Sigmoid colon (tissue), 7 donors: ENCODE data around the gene STK17B. TPM values are rescaled to one million over a fixed set of nuclear protein-coding genes. Genes with fewer than 3 reads are reported as not detected.

ENCODE experiments used
- DNase-seq: peaks from one replicate; pipeline ENCODE4 v3.0.0-alpha.2; 2019
- H3K27ac ChIP-seq, 4 donors: fragments of 200-600 bp; sonication (generic); one replicate each; pipeline ENCODE4 v1.5.1; 2016 to 2019; ENCODE audit warnings: mild to moderate bottlenecking in 1 of 4
- H3K27me3 ChIP-seq, 3 donors: fragments of 200-600 bp; sonication (generic); one replicate each; pipeline ENCODE4 v1.5.1; 2019; ENCODE audit warnings: mild to moderate bottlenecking in 1 of 3
- H3K36me3 ChIP-seq, 4 donors: fragments of 200-600 bp; sonication (generic); one replicate each; pipeline ENCODE4 v1.5.1; 2016 to 2019
- H3K4me1 ChIP-seq, 4 donors: fragments of 200-600 bp; sonication (generic); one replicate each; pipeline ENCODE4 v1.5.1; 2017 to 2019
- H3K4me3 ChIP-seq, 4 donors: fragments of 200-600 bp; sonication (generic); one replicate each; pipeline ENCODE4 v1.5.1; 2017 to 2019; ENCODE audit warnings: mild to moderate bottlenecking in 2 of 4, moderate library complexity in 1 of 4
- H3K9me3 ChIP-seq, 4 donors: fragments of 200-600 bp in 3 of 4; sonication (generic) in 3 of 4; one replicate each; pipeline versions ENCODE4 v1.5.1 to v1.6.1; 2013 to 2019
- CTCF ChIP-seq, 4 experiments: fragments of 450-650 bp in 3 of 4; fragments of 200-600 bp in 1 of 4; IDR thresholded peaks; one replicate each; pipeline ENCODE4 v1.5.1; 2016 to 2019; ENCODE audit warnings: antibody characterized with exemption in 4 of 4, mild to moderate bottlenecking in 3 of 4, moderate library complexity in 2 of 4
- EP300 ChIP-seq, 4 donors: sonication (generic); formaldehyde crosslinking; IDR thresholded peaks; one replicate each; pipeline ENCODE4 v1.6.1; 2017; ENCODE audit warnings: antibody characterized with exemption in 4 of 4
- POLR2A ChIP-seq, 2 donors: fragments of 450-650 bp; IDR thresholded peaks; one replicate each; pipeline ENCODE4 v1.6.1; 2016; ENCODE audit warnings: antibody characterized with exemption in 2 of 2, mild to moderate bottlenecking in 2 of 2, moderate library complexity in 2 of 2
- POLR2AphosphoS5 ChIP-seq, 4 donors: sonication (generic); formaldehyde crosslinking; IDR thresholded peaks; one replicate each; pipeline ENCODE4 v1.6.1; 2017; ENCODE audit warnings: antibody characterized with exemption in 4 of 4
- WGBS, 2 donors: extraction: QIAGEN DNeasy Blood & Tissue Kit; methylation state at CpG; one replicate each; pipeline ENCODE4 v1.1.7; 2013; 5-methylcytosine and 5-hydroxymethylcytosine counted together
- intact Hi-C: fragments of 100-400 bp; cut with DNase I; formaldehyde crosslinking; loops from one replicate; pipeline ENCODE4 v1.15.1; 2023
- polyA plus RNA-seq, 3 donors: library from polyadenylated mRNA; stranded (reverse); fragments of 200-250 nt; gene quantifications; one replicate each; pipeline ENCODE4 v1.2.3, GENCODE V29; 2013
- total RNA-seq, 4 donors: library from RNA; depleted of rRNA; stranded (reverse); fragments of >200 nt; gene quantifications; one replicate each; pipeline ENCODE4 v1.1.0, GENCODE V29; 2016
- donor health status: healthy with polysubstance abuse.
- donor health status: Bipolar disorder and iron deficiency.
- donor health status: healthy.

Gene STK17B
- total and polyA plus RNA-seq, 7 donors: 9.0 to 30.7 (median 13.5) TPM

- DNase-seq: no peak
- H3K36me3 ChIP-seq: no peaks in the 10 kb centered on the region
- H3K4me1 ChIP-seq: no peaks in the 10 kb centered on the region
- H3K4me3 ChIP-seq: no peak overlapping the region
- H3K9me3 ChIP-seq: no peaks in the 10 kb centered on the region
- TF ChIP-seq POLR2AphosphoS5 (IDR thresholded peaks at IDR 0.05) (no peak), CTCF (IDR thresholded peaks at IDR 0.05) (no peak)
- H3K27me3 ChIP-seq: no peaks in the 10 kb centered on the region
- H3K27ac ChIP-seq: no peak overlapping the region
- WGBS, 2 donors: 83 to 88% methylated on average over 6 of the region's 6 CpGs
- intact Hi-C loops: no loop called here
These were observed 47.6 kb downstream of the STK17B start for GRCh38 chr2:196123679-196124373.

GRCh38 chr2:196119926-196120325 is 51.5 kb downstream of the STK17B start:
- H3K4me1 ChIP-seq: no peaks in the 10 kb centered on the region
- H3K27me3 ChIP-seq: no peaks in the 10 kb centered on the region
- no peak overlapping the region for H3K27ac ChIP-seq
- H3K4me3 ChIP-seq: no peak overlapping the region
- TF ChIP-seq CTCF (IDR thresholded peaks at IDR 0.05) (no peak), POLR2AphosphoS5 (IDR thresholded peaks at IDR 0.05) (no peak), EP300 (IDR thresholded peaks at IDR 0.05) (no peak), POLR2A (IDR thresholded peaks at IDR 0.05) (no peak)
- no peak for DNase-seq
- no peaks in the 10 kb centered on the region for H3K36me3 ChIP-seq
- WGBS, 2 donors: 88 to 91% methylated on average over 3 of the region's 3 CpGs
- no peaks in the 10 kb centered on the region for H3K9me3 ChIP-seq
- intact Hi-C loops: no loop called here

GRCh38 chr2:196117214-196117705 is 54.1 kb downstream of the STK17B start:
- Histone ChIP-seq H3K4me3 (no peak overlapping the region), H3K27ac (no peak overlapping the region), H3K36me3 (no peaks in the 10 kb centered on the region), H3K9me3 (no peaks in the 10 kb centered on the region), H3K27me3 (no peaks in the 10 kb centered on the region), H3K4me1 (no peaks in the 10 kb centered on the region)
- no peak for DNase-seq
- intact Hi-C loops: no loop called here
- 96% methylated on average over 4 of the region's 4 CpGs for whole genome bisulfite sequencing, 2 donors
- TF ChIP-seq POLR2A (IDR thresholded peaks at IDR 0.05): no peak
- no peak for TF ChIP-seq POLR2AphosphoS5 (IDR thresholded peaks at IDR 0.05)

GRCh38 chr2:196113061-196113974 is 58.1 kb downstream of the STK17B start:
- no peak for TF ChIP-seq EP300 (IDR thresholded peaks at IDR 0.05)
- TF ChIP-seq CTCF (IDR thresholded peaks at IDR 0.05): no peak
- TF ChIP-seq POLR2A (IDR thresholded peaks at IDR 0.05): no peak
- no peak for TF ChIP-seq POLR2AphosphoS5 (IDR thresholded peaks at IDR 0.05)
- no peaks in the 10 kb centered on the region for H3K9me3 ChIP-seq
- H3K4me1 ChIP-seq: no peaks in the 10 kb centered on the region
- no peak overlapping the region for H3K4me3 ChIP-seq
- no peaks in the 10 kb centered on the region for H3K36me3 ChIP-seq
- no peaks in the 10 kb centered on the region for H3K27me3 ChIP-seq
- no peak for DNase-seq
- WGBS, 2 donors: 64 to 79% methylated on average over 7 of the region's 7 CpGs
- intact Hi-C loops: no loop called here
- peak overlapping the region in 1 of 4 donors; percentile 48 for H3K27ac ChIP-seq

- 64 to 81% methylated on average over 5 of the region's 5 CpGs for WGBS, 2 donors
- Histone ChIP-seq H3K4me3 (no peak overlapping the region), H3K36me3 (no peaks in the 10 kb centered on the region), H3K27me3 (no peaks in the 10 kb centered on the region), H3K4me1 (no peaks in the 10 kb centered on the region), H3K27ac (no peak overlapping the region), H3K9me3 (no peaks in the 10 kb centered on the region)
- intact Hi-C loops: no loop called here
- no peak for TF ChIP-seq POLR2AphosphoS5 (IDR thresholded peaks at IDR 0.05)
- no peak for TF ChIP-seq EP300 (IDR thresholded peaks at IDR 0.05)
- TF ChIP-seq POLR2A (IDR thresholded peaks at IDR 0.05): no peak
- TF ChIP-seq CTCF (IDR thresholded peaks at IDR 0.05): no peak
- no peak for DNase-seq
These were observed 58.9 kb downstream of the STK17B start for GRCh38 chr2:196112418-196113034.
